GM21526 (cell line): ENCODE data around the gene ACAP3.

ENCODE experiments used
- ATAC-seq: cut with Tn5 transposase; IDR thresholded peaks from one replicate; pipeline ENCODE4 v1.9.1; 2021; ENCODE audit warnings: moderate library complexity; ENCODE audit not compliant: unreplicated experiment, low FRiP score

ACAP3 gene

GRCh38 chr1:1307923-1308755 lies at the start of gene ACAP3, which contains the start of gene PUSL1:
ACAP3 (minus strand) TSS chr1:1307930; CDS start chr1:1307815, 115 bp downstream.
PUSL1 (plus strand) TSS chr1:1308597; CDS start chr1:1308644, 47 bp downstream.
- peak; percentile 44 for ATAC-seq

GRCh38 chr1:1356796-1357401 lies 49.2 kb upstream of the ACAP3 start:
- no peak for ATAC-seq

- ATAC-seq, result no peak
Observed at GRCh38 chr1:1356166-1356795, 48.6 kb upstream of the ACAP3 start.

DNA sequence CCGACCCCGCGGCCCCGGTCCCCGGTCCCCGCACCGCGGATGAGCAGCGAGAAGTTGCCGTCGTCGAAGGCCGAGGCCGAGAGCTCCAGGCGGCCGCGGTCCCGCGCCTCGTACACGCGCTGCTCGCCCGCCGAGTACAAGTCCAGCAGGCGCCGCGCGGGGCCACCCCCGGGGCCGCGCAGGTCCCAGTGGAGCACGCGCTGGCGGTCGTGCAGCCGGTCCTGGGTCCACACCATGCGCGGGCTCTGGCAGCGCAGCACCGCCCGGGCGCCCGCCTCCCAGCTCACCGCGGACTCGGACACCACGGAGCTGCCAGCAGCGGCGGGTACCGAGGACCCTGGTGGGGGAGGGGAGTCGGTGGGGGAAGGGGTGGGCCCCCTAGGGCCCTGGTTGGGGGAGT lies 47.7 kb upstream of the ACAP3 start:
- no peak for ATAC-seq

- ATAC-seq, result no peak
Observed at GRCh38 chr1:1354271-1355247, 46.8 kb upstream of the ACAP3 start.

DNA sequence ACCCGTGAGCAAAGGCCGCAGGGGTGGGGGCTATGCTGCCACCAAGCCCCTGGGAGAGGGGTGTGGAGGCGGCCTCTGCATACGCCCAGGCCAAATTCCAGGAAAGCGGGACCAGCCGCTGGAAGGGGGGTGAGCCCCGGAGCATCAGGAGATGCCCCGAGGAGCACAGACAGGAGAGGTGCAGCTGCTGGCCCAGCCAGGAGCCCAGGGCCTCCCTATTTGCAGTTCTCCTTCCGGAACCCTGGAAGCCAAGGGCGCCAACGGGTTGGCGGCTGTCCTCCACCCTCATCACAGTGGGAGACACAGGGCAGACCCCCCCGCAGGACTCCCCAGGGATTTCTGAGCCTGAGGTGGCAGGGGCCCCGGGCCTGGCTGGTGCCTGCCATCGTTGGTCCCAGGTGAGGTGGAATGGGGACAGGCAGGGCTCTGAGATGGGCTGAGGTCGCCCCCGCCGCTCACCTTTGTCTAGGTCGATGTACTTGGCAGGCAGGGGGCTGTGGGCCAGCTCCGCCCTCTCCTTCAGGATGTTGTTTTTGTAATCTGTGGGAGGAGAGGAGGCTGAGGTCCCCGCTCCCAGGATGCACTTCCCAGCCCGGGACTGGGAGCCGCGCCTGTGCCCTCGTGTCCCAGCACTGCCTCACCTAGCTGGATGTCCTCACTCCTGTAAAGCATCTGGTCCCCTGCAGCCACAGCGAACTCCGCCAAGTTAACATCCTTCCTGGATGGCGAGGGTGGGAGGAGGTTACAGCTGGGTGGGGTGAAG lies 45.8 kb upstream of the ACAP3 start:
- ATAC-seq, result no peak

- no peak for ATAC-seq
Observed at GRCh38 chr1:1352786-1353388, 45.2 kb upstream of the ACAP3 start.

- ATAC-seq, result no peak
Observed at GRCh38 chr1:1351511-1352427, 44.0 kb upstream of the ACAP3 start.

GRCh38 chr1:1349256-1350012 lies 41.7 kb upstream of the ACAP3 start, which contains the start of gene DVL1:
DVL1 (minus strand) TSS chr1:1349418; CDS start chr1:1349065, 353 bp downstream.
- ATAC-seq, result peak; percentile 37

- ATAC-seq, result peak; percentile 23
Observed at GRCh38 chr1:1348420-1349255, 40.9 kb upstream of the ACAP3 start.

GRCh38 chr1:1347663-1348419 lies 40.1 kb upstream of the ACAP3 start:
- ATAC-seq, result no peak

DNA sequence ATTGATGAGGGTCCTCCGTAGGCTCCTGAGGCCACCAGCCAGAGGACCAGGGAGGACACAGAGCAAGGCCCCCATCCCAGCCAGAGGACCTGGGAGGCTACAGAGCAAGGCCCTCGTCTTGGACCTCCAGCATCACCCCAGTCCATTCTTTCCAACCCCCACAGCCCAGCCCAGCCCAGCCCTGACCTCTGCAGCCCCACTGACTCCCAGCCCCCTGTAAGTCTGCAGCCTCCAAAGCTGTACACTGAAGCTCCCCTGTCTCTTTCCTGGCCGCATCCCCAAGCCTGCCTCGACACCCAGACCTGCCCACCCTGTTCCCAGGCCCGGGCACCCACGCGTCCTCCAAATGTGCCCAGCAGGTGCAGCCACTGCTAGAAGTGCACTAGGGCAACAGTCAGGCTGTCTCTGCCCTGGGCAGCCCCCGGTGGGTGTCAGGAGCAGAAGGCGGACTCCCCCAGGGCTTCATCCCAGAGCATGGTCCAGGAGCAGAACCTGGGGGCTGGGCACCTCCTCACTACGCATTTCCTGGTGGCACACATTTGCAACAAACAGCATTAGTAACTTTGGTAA lies 39.4 kb upstream of the ACAP3 start:
- ATAC-seq, result no peak

DNA sequence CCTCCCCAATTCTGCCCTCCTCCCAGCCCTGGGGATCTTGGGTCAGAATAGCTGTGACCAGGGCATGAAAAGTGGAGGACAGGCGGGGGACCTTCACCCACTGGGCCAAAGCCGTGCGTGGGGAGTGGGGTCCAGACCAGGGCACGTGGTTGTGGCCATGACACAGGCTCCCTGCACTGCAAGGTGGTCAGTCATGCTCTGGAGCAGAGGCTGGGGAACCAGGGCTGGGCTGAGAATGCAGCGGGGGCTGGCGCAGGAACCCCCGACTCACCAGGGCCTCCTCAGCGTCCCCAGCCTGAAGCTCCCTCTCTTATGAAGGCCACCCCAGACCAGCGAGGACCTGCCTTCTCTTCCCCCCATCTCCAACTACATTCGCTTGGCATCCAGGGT lies 38.8 kb upstream of the ACAP3 start:
- no peak for ATAC-seq

DNA sequence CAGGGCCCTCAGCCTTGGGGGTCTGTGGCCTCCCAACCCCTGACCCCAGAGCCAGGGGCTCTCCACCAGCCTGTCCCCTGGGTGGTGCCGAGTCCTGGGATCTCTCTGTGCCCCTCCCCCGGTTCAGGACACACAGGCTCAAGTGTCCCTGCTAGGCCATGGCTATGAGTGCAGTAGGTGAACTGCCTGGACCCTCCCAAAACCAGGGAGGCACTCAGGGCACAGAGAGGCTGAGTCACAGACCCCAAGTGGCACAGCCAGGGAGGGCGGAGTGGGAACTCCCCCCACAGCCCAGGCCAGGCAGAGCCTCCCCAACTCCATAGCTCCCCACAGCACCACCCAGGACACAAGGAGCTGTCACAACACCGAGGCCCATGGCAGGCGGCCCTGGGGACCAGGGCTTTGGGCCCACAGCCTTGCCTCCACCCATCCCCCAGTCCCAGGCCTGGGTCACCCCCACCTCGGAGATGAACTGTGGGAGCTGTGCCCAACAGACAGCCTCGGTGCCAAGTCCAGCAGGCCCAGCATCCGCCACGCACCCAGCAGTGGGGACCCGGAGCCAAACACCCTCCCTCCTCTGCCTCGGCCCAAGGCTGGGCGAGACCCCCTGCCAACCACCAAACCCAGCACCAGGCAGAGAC lies 38.2 kb upstream of the ACAP3 start:
- no peak for ATAC-seq

DNA sequence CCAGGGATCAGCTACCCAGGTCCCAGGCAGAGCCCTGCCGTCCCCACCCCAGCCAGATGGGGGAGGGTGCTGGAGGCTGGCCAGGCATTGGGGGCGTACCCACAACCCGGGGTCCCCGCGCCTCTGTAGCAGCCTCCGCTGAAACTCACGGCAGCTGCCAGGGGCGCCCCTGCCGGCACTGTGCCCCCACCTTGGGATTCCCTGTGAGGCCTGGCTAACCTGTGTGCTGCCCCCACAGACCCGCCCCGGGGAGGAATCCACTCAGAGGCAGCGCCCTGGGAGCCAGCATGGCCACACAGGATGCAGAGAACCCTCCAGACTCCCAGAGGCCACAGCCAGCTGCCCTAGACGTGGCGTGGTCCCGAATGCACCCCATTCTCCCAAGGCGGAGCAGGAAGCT lies 37.7 kb upstream of the ACAP3 start:
- ATAC-seq, result no peak
